CD4-positive, alpha-beta T cell treated with Interleukin-17A for 4 hours (primary cell): ENCODE measurements around the gene SMG5.
"Not testable (repeated sequence)": the region's sequence is repeated elsewhere in the genome, so short reads cannot be mapped to it uniquely, and the experiment has no call there.

Experiments
- DNase-seq: peaks from one replicate; pipeline ENCODE4 v3.0.0-alpha.2; 2020; ENCODE audit warnings: mixed read lengths

SMG5 gene

GRCh38 chr1:156282479-156283222 is at the start of gene SMG5:
Gene SMG5 (minus strand): TSS chr1:156282825. CDS start chr1:156282680, 145 bp downstream.
- peak; percentile 95 for DNase-seq

- not testable (repeated sequence) for DNase-seq
Observed at GRCh38 chr1:156323179-156323578, 40.6 kb upstream of the SMG5 start.

- DNase-seq, result no peak
Observed at GRCh38 chr1:156320560-156320959, 37.9 kb upstream of the SMG5 start.

- peak; percentile 16 for DNase-seq
Observed at GRCh38 chr1:156319664-156320063, 37.0 kb upstream of the SMG5 start.

GRCh38 chr1:156316909-156317308 is 34.3 kb upstream of the SMG5 start:
- DNase-seq, result no peak

GRCh38 chr1:156310962-156311361 is 28.3 kb upstream of the SMG5 start:
- DNase-seq, result no peak

- DNase-seq, result no peak
Observed at GRCh38 chr1:156308078-156308477, 25.5 kb upstream of the SMG5 start.

- no peak for DNase-seq
Observed at GRCh38 chr1:156305215-156305614, 22.6 kb upstream of the SMG5 start.

GRCh38 chr1:156303241-156303640 is 20.6 kb upstream of the SMG5 start:
- no peak for DNase-seq

GRCh38 chr1:156298852-156299357 is 16.3 kb upstream of the SMG5 start, which contains the start of gene VHLL:
Gene VHLL (minus strand): TSS chr1:156299307. CDS start chr1:156299189, 118 bp downstream.
- no peak for DNase-seq

GRCh38 chr1:156295391-156295947 is 12.8 kb upstream of the SMG5 start, which contains the start of gene GLMP:
Gene GLMP (minus strand): TSS chr1:156295679. CDS start chr1:156295645, 34 bp downstream.
- peak; percentile 70 for DNase-seq

- no peak for DNase-seq
Observed at GRCh38 chr1:156293895-156294294, 11.3 kb upstream of the SMG5 start.

- DNase-seq, result no peak
Observed at GRCh38 chr1:156293098-156293434, 10.4 kb upstream of the SMG5 start.

GRCh38 chr1:156291226-156292061 is 8.8 kb upstream of the SMG5 start:
- DNase-seq, result peak; percentile 29

GRCh38 chr1:156289857-156290256 is 7.2 kb upstream of the SMG5 start:
- DNase-seq, result no peak

- no peak for DNase-seq
Observed at GRCh38 chr1:156286061-156286460, 3.4 kb upstream of the SMG5 start.

- no peak for DNase-seq
Observed at GRCh38 chr1:156285437-156285836, 2.8 kb upstream of the SMG5 start.

GRCh38 chr1:156284757-156285156 is 2.1 kb upstream of the SMG5 start:
- DNase-seq, result no peak

- no peak for DNase-seq
Observed at GRCh38 chr1:156284112-156284511, 1.5 kb upstream of the SMG5 start, which contains the start of gene TMEM79. Gene TMEM79 (plus strand): TSS chr1:156284325. CDS start chr1:156285227, 902 bp downstream.

- no peak for DNase-seq
Observed at GRCh38 chr1:156283521-156283920, 896 bp upstream of the SMG5 start.

GRCh38 chr1:156281693-156282478 is 739 bp downstream of the SMG5 start:
- no peak for DNase-seq

- DNase-seq, result no peak
Observed at GRCh38 chr1:156281281-156281680, 1.3 kb downstream of the SMG5 start.
